Stimulated activated CD4-positive, alpha-beta T cell treated with anti-CD3 and anti-CD28 coated beads, Interleukin-4, amount 100 ng/mL, for 1 hour (primary cell): Measurements from ENCODE around the gene TEX22.
"Not testable (repeated sequence)": the region's sequence is repeated elsewhere in the genome, so short reads cannot be mapped to it uniquely, and the experiment has no call there.

Experiments used
- DNase-seq: peaks from one replicate; pipeline ENCODE4 v3.0.0-alpha.2; 2020

The TEX22 gene, protein sequence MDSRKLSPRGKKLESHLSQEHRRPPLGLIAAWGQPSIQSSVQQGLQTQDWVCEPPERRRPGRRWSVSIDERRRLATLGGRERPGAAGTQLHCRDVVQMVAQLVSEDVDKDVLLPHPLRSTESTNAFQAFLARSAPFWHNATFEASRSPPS

DNA sequence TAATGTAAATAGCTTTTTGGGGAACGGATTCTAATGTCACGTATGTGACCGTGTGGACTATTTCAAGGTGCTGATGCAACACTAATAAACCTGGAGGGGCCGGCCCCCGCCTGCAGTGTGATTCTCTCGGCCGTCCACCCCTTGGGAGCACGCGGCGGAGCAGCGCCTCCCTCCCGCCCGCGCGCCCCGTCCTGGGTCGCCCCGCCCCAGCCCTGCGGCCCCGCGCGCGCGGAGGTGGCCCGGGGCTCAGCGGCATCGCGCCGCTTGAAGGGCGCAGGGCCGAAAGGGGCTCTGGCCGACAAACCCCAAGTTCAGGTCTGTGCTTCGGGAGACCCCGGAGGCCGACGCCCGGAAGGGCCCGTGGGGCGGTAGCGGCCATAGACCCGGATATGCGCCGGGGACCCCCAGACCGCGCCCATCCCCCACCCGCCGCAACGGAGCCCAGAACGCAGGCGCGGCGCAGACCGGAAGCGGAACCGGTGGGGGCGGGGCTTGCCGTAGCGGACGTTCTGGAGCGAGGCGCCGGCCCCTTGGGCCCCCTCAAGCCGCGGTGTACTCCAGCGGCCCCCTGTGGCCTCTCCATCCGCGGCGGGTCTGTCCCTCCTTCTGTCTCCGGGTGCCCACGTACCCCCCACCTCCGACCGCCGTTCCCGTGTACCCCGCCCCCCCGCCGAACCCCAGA is at the start of gene TEX22:
Gene TEX22, plus strand, starts transcription at position 495 of the 682 bp plus-strand sequence. CDS start 803 bp downstream, outside the sequence.
- DNase-seq, result peak; percentile 97

DNA sequence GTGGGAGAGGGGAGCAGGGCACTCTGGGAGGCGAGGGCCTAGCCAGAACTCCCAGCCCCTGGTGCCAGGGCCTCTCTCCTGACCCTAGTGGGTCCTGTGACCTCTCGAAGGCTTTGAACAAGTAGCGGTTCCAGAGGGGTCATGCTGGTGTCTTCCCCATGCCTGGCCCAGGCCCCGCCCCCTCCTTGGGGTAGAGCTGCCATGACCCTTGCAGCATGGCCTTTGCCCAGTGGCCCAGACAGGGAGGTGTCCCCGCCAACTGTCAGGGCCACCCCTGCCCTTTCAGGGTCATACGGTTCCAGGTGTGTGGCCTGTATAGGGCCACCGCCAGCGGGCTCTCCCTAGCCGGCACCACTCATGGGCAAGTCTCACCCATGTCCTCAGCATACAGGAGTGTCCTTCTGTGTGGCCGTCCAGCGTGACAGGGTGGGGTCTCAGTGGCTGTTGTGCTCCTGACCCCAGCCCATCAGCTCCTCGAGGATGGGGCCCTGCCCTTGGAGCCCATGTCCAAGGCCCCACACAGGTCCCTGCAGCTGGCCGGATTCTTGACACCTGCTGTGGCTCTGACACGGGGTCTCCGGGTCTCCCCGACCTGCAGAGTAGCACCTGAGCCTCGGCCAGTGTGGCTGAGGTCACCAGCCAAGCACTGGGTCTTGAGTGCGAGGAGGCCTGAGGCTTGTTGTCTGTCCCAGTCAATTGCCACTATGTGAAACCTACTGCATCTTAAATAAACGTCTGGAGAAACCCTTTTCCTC is 49.2 kb upstream of the TEX22 start:
- no peak for DNase-seq

DNA sequence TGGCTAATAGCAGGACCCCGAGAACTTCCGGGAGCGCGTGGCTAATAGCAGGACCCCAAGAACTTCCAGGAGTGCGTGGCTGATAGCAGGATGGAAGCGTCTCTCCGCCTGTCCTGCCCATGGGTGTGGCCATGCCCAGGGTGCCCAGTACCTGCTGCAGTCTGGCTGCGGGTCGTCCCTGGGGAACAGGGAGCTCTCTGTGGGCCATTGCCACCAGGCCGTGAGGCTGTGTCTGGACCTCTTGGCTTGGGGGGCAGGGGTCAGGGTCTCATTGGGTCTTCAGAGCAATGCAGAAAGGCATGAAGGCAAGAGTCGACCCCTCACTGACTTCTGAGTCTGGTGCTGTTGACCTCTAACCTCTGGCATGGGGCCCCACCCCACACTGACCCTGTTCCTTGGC is 48.3 kb upstream of the TEX22 start:
- DNase-seq, result no peak

DNA sequence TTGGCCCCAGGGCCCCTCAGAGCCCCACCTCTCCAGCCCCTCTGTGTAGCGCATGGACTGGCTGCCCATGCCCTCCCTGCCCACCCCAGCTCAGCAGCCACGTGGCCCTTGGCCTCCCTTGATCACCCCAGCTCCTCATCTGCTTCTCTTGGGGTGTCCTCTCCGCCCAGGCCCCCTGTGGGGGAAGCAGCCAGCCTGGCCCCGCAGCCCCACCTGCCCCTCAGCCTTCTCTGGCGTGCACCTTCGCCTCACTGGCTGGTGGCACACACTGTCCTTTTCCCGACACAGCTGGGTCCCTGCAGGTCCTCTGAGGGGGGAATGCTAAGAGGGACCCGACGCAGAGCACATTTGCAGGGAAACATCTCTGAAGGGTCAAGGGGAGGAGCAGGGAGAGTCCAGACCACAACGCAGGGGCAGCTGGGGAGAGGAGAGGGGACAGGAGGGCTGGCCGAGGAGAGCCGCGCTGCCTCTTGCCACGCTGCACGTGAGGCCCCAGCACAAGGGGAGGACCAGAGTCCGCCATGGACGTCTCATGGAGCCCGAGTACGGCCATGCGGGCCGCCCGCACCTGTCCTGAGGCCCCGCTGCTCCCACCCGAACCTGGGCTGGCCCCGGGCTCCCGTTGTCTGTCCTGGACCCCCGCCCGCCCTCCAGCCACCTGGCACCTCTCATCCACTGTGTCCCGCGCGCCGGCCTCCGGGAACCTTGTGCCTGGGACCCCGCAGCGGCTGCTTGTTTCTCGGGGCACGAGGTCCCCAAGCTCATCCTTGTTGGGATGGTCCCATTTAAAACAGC is 47.7 kb upstream of the TEX22 start:
- no peak for DNase-seq

DNA sequence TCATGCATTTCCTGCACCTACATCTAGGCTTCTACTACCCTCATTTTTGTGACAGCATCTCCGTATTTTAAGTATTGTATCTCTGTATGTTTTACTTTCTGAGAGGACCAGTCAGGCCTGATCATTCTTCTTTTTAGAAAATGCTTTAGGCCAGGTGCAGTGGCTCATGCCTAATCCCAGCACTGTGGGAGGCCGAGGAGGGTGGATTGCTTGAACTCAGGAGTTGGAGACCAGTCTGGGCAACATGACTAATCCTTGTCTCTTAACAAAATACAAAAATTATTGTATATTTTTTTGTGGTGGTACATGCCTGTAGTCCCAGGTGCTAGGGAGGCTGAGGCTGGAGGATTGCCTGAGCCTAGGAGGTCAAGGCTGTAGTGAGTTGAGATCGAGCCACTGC is 46.9 kb upstream of the TEX22 start:
- DNase-seq, result no peak

DNA sequence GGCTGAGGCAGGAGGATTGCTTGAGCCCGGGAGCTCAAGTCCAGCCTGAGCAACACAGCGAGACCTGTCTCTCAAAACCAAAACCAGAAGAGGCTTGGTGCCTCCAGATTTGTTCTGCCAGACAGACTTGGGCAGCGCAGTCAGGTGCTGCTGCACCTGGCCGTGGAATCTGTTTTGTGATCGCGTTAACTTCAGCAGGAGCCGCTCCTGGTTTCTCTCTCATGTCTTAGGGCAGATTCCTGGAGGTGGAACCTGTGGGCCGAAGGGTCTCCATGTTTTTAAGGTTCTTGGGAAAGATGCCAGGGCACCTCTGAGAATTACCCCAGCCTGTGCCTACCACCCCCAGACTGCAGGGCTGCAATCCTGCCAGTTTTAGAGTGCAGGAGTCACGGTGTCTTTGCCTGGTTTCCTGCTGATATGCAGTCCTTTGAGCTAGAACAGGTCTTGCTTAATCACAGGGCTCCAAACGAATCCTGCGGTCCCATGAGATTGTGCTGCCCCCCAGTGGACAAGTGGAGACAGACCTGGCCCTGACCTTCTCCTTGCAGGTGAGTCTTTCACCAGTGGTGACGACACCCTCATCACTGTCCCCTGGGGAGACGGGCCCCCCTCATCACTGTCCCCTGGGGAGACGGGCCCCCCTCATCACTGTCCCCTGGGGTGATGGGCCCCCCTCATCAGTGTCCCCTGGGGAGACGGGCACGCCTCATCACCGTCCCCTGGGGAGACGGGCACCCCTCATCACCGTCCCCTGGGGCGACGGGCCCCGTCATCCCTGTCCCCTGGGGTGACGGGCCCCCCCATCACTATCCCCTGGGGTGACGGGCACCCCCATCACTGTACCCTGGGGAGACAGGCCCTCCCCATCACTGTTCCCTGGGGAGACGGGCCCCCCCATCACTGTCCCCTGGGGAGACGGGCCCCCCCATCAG is 46.2 kb upstream of the TEX22 start:
- DNase-seq, result peak; percentile 83

DNA sequence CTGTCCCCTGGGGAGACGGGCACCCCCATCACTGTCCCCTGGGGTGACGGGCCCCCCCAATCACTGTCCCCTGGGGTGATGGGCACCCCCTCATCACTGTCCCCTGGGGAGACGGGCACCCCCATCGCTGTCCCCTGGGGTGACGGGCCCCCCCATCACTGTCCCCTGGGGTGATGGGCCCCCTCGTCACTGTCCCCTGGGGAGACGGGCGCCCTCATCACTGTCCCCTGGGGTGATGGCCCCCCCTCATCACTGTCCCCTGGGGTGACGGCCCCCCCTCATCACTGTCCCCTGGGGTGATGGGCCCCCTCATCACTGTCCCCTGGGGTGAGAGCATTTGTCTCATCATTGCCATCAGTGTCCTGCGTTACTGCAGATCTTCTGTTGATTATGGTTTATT is 45.2 kb upstream of the TEX22 start:
- DNase-seq, result no peak

DNA sequence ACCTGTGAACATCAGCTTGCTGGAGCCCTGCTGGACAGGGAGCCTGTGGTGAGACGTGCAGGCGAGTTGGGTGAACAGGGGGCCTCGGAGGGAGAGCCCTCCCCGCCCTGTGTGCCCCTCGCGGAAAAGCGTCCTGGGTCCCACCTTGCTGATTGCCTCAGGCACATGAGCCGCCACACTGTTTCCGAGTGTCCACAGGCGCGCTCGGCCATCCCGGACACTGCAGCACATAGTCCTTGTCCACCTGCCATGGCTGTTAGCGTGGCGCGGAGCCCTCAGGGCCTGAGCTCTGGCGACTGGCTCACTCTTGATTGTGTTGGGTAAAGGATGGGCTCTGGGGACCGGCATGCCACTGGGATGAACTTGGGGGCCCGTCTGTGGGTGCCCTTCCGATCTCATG is 43.8 kb upstream of the TEX22 start:
- no peak for DNase-seq

DNA sequence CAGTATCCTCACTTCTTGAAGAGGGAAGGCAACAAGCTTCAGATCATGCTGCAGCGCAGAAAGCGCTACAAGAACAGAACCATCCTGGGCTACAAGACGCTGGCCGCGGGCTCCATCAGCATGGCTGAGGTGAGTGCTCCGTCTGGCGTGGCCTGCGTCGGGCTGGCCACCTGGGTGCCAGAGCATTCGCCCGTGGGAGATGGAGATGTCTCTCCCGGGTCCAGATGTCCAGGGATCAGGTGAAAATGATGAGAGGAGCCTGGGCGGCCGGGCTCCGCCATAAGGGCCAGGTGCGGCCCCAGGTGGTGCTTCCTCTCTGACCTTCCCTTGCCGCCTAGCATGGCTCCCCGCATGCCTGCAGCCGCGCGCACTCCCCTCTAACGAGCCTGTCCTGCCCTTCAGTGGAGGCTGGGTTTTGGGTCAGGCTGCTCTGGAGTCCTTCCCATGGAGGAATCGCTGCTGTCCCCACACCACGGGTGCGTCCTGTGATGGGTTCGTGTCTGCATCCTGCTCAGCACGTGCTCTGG is 43.2 kb upstream of the TEX22 start:
- no peak for DNase-seq

DNA sequence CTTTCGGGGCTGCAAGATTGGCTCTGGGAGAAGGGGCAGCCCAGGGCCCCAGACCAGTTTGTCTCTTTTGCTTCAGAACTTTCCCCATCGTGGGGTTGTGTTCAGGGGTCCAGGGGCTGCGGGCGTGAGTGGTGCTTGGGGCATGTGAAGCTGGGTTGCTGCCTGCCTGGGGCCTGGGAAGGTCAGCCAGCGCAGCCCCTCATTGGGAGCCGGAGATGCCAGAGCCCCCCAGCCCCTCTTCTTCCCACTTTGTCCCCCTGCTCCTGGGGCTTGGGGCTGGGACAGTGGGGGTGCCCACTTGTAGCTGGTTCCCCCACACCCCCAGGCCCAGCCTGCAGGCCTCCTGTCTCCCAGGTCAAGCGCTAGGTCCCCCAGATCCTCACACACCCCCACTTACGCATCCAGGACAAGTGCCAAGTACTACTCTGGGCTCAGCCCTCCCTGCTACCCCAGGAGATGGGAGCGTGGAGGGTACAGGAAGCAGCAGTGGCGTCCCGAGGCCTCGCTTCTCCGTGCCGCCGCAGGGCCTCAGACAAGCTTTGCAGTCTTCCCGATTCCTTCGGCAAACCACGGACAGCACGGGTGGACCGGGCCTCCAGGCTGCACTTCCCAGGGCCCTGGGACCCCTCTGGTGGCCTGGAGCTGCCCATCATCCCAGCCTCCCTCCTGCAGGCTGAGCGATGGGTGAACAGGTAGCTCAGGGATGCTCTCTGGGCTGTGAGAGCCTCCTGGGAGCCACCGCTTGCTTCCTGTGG is 42.3 kb upstream of the TEX22 start:
- no peak for DNase-seq

DNA sequence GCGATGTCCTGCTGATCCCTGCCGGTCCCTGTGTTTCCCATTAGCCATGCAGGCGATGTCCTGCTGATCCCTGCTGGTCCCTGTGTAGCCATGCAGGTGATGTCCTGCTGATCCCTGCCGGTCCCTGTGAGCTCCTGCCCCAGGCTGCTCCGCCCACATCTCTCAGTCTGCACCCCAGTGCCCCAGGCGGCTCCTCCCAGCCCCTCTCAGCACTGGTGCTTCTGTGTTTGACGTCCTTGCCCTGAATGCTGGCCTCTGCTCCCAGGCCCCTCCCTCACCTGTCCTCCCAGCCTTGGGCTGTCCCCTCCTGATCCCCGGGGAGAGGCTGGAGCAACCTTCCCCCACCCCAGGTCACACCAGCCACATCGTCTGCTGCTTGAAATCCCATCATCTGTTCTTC is 41.4 kb upstream of the TEX22 start:
- DNase-seq, result no peak

DNA sequence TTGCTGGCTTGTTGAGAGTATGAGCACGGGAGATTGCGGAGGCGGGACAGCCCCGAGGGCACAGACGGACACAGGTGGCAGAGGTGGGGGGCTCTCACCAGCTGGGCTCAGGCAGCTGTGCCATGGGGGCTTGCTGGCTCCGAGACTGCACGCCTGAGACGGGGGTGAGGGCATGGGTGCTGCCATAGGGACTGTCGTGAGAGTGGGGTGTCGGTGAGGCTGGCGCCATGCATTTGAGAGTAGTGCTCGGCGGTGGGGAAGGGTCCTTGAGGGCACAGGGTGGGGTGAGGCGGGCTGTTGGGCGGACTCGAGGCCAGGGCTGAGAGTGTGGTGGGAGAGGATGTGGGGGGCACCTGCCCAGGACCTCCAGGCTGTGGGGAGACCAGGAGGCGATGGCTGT is 40.7 kb upstream of the TEX22 start:
- no peak for DNase-seq

DNA sequence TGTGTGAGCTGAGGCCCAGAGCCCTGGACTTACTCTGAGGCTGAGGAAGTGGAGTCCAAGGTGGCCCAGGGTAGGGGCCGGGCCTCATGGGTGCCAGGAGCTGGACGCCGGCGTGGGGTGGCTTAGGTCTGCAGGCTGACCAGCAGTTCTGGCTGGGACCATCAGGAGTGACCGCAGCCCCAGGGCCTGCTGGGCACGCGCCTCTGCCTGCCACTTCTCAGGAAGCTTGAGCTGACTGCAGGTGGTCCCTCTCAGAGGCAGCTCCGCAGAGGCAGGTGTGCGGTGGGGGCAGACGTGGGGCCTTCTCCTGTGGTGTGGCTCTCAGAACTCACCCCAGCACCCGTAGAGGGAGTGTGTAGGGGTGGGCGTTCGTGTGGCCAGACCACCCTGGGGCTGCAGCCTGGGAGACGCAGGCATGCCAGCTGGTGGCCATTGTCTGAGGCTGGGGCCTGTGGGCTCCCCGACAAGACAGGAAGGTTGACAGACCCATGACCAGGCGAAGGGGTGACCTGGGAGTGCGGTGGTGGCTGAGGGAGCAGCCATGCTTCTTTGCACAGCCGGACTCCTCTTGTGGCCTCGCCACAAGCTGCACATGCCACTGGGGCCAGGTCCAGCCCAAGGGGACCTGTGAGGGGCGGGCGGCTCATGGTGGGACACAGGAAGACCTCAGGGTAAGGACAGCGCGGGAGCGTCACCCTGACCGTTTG is 40.0 kb upstream of the TEX22 start:
- no peak for DNase-seq

DNA sequence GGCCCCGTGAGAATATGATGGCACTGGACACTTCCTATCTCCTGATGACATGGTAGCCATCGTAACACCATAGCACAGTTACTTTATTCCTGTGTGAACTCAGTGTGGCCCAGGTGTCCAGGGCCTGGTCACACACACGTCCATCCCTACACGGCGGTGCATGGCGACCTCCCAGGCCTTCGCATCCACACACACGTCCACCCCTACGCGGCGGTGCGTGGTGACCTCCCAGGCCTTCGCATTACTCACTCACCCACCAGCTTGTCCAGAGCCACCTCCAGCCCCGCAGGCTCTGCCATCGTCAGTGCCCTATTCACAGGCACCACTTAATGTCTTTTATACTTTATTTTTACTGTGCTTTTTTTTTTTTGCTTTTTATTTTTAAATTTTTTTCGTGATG is 39.4 kb upstream of the TEX22 start:
- no peak for DNase-seq

DNA sequence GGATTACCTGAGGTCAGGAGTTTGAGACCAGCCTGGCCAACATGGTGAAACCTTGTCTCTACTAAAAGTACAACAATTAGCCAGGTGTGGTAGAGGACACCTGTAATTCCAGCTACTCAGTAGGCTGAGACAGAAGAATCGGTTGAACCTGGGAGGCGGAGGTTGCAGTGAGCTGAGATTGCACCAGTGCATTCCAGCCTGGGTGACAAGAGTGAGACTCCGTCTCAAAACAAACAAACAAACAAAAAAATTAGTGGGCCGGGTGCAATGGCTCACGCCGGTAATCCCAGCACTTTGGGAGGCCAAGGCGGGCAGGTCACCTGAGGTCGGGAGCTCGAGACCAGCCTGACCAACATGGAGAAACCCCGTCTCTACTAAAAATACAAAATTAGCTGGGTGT is 36.9 kb upstream of the TEX22 start:
- DNase-seq, result not testable (repeated sequence)

DNA sequence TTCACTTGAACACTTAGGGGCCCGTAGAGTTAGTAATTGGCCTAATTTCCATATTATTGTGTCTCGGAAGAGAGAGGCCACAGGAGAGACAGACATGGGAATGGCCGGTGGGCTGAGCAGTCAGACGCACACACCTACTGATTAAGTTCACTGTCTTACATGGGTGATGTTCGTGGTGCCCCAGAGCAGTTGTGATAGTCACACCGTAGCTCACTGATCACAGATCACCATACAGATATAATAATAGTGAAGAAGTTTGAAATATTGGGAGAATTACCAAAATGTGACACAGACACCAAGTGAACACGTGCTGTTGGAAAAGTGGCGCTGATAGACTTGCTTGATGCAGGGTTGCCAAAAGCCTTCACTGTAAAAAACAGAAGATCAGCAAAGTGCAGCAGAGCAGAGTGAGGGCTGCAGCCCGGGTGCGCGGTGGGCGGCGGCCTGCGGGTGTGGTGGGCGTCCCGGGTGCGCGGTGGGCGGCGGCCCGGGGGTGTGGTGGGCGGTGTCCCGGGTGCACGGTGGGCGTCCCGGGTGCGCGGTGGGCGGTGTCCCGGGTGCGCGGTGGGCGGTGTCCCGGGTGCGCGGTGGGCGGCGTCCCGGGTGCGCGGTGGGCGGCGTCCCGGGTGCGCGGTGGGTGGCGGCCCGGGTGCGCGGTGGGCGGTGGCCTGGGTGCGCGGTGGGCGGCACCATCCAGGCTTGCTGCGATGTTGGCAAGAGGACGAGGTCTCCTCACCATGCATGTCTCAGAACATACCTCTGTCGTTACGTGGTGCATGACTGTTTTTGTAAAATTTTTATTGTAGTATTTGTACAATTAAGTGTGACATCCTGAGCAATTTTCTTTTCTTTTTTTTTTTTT is 34.3 kb upstream of the TEX22 start:
- DNase-seq, result peak; percentile 41

DNA sequence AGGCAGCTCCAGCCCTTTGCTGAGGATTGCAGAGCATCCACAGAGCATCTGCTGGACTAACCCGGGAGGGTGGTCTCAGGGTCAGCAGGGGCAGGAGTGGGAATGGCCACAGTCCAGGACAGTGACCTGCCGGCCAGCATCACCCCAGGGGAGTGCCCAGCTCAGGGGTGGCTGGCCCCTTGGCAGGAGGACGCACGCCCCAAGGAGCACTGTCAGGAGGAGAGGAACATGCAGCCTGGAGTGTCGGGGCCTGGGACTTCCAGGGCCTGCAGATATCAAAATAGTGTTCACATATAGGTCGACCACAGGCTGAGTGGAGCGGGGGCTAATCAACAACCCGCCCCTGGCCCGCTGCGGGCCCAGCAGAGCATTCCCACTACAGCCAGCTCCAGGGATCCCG is 33.2 kb upstream of the TEX22 start:
- DNase-seq, result no peak

DNA sequence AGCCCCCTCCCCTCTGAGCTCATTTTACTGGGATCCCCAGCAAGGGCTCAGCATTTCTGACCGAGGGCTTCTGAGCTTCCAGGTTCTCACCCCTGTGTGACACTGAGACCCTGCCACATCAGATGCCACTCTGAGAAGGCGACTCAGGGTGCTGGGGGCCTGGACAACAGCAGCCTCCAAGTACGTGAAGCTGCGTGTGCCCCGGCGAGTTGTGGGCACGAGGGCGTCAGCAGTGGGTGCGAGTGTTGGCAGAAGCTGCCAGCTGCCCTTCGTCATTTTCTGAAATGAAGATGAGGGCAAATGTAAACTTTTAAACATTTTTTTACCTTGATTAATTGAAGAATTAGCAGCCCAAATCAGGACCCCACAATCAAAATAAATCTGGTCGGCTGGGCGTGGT is 32.7 kb upstream of the TEX22 start:
- DNase-seq, result no peak

DNA sequence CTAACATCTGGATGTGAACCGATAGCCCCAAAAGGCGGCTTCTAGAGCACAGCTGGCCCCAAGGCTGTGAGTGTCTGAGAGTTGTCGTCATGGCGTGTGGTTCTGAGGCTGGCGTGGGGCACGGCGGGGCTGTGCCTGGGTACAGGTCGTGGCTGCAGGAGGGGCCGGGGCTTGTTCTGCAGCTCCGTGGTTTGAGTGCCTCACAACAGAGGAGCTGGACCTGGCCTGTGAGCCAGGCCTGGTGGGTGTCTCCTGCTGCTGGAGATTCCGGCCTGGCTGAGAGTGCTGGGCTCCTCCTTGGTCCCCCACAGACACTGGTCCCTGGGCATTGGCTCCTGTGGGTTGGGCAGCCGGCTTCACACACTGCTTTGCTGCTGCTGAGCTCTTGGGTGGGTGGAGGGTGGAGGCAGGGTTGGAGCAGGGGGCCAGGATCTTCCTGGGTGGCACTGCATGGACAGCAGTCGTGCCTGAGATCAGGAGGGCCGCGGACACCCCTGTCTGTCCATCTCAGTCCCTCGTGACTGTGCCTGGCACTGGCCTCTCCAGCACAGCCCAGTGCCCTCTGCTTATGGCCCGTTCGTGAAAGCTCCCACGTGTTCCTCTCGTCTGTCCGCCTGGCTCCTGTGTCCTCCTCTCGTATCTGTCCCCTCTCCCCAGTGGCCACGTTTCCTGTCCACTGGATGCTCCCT is 31.8 kb upstream of the TEX22 start:
- DNase-seq, result no peak
